Uterus (tissue), 4 donors: ENCODE measurements around the gene NDUFS7. TPM values are rescaled to one million over a fixed set of nuclear protein-coding genes. Genes with fewer than 3 reads are reported as not detected.
A peak's percentile ranks its signal among the peaks of the same experiment; 100 is the strongest.
"Not testable (repeated sequence)": the region's sequence is repeated elsewhere in the genome, so short reads cannot be mapped to it uniquely, and the experiment has no call there.

Source experiments
- DNase-seq, 2 donors: peaks; one replicate each; pipeline ENCODE4 v3.0.0-alpha.2; 2019 to 2020
- H3K27ac ChIP-seq, 2 donors: fragments of 200-600 bp; sonication (generic); 1 replicate in 1 of 2; 2 replicates in 1 of 2; pipeline ENCODE4 v1.5.1; 2016 to 2018
- H3K27me3 ChIP-seq, 2 donors: fragments of 200-600 bp; sonication (generic); one replicate each; pipeline ENCODE4 v1.5.1; 2018 to 2019; ENCODE audit warnings: control low read depth in 1 of 2
- H3K36me3 ChIP-seq, 2 donors: fragments of 200-600 bp; sonication (generic); one replicate each; pipeline ENCODE4 v1.5.1; 2019; ENCODE audit warnings: control low read depth in 1 of 2
- H3K4me1 ChIP-seq, 2 donors: fragments of 200-600 bp; sonication (generic); one replicate each; pipeline ENCODE4 v1.5.1; 2018 to 2019; ENCODE audit warnings: control low read depth in 1 of 2
- H3K4me3 ChIP-seq, 2 donors: fragments of 200-600 bp; sonication (generic); 1 replicate in 1 of 2; 2 replicates in 1 of 2; pipeline ENCODE4 v1.5.1; 2018 to 2019; ENCODE audit warnings: mild to moderate bottlenecking in 1 of 2
- H3K9me3 ChIP-seq, 2 donors: fragments of 200-600 bp; sonication (generic); one replicate each; pipeline ENCODE4 v1.5.1; 2019; ENCODE audit warnings: control low read depth in 1 of 2
- POLR2A ChIP-seq, 2 donors: fragments of 450-650 bp; IDR thresholded peaks; one replicate each; pipeline ENCODE4 v1.6.1; 2016; ENCODE audit warnings: antibody characterized with exemption in 2 of 2, mild to moderate bottlenecking in 1 of 2, moderate library complexity in 1 of 2
- intact Hi-C: fragments of 100-400 bp; cut with DNase I; formaldehyde crosslinking; loops from one replicate; pipeline ENCODE4 v1.15.1; 2023; ENCODE audit warnings: low total_unique reads
- total RNA-seq, 4 donors: library from RNA; depleted of rRNA in 3 of 4; stranded (reverse); fragments of >200 nt in 3 of 4; gene quantifications; one replicate each; pipeline versions ENCODE4 v1.1.0 to v1.2.4, GENCODE V29; 2014 to 2023
- TF ChIP-seq, protein P1 (sequence below), 4 experiments: fragments of 200-600 bp in 2 of 4; fragments of 450-650 bp in 2 of 4; sonication (generic) in 2 of 4; IDR thresholded peaks; one replicate each; pipeline ENCODE4 v1.5.1; 2016 to 2019; ENCODE audit warnings: antibody characterized with exemption in 4 of 4, mild to moderate bottlenecking in 2 of 4, moderate library complexity in 1 of 4
- donor health status: DM: yes; HTN: yes; CAD: no.

NDUFS7 gene
- total RNA-seq, 4 donors from 2014 or later, result 39.2 to 65.5 (median 42.1) TPM

DNA sequence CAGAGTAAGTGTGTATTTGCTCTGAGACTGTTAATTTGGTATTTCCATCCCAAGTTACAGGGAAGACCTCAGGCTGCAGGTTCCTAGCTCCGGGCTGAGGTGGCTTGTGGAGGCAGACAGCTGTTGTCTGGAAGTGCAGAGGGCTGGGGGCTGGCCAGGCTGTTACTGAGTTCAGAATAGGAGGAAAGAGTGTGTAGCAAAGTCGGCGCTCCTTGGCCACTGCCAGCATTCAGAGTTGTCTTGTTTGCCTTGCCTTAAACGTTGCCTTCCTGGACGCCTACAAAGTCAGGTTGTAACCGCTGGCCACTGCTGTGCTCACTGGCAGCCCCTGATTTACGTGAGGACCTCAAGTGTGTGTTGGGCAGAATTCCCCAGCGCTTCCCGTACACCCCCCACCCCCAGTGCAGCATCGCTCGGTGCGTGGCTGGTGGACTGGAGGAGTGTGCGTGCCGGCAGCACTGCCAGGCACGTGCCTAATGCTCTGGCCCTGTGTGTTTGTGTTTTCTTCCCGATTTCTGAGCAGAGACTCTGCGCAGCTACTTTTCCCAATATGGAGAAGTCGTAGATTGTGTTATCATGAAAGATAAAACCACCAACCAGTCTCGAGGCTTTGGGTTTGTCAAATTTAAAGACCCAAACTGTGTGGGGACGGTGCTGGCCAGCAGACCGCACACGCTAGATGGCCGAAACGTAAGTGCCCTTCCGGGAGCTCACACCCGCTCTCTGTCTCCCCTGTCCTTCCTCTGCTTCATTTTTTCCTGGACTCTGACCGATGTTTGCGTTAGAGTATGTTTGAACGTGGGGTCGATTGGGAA lies 34.2 kb downstream of the NDUFS7 start:
- Histone ChIP-seq H3K36me3 (no peaks in the 10 kb centered on the region), H3K27me3 (no peaks in the 10 kb centered on the region), H3K27ac (peak overlapping the region; percentile 78 to 86), H3K9me3 (no peaks in the 10 kb centered on the region), H3K4me3 (no peak overlapping the region), H3K4me1 (peaks cover 16 to 34% of the 10 kb centered on the region in 2 donors)
- TF ChIP-seq POLR2A (IDR thresholded peaks at IDR 0.05), result no peak
- TF ChIP-seq, protein P1, sequence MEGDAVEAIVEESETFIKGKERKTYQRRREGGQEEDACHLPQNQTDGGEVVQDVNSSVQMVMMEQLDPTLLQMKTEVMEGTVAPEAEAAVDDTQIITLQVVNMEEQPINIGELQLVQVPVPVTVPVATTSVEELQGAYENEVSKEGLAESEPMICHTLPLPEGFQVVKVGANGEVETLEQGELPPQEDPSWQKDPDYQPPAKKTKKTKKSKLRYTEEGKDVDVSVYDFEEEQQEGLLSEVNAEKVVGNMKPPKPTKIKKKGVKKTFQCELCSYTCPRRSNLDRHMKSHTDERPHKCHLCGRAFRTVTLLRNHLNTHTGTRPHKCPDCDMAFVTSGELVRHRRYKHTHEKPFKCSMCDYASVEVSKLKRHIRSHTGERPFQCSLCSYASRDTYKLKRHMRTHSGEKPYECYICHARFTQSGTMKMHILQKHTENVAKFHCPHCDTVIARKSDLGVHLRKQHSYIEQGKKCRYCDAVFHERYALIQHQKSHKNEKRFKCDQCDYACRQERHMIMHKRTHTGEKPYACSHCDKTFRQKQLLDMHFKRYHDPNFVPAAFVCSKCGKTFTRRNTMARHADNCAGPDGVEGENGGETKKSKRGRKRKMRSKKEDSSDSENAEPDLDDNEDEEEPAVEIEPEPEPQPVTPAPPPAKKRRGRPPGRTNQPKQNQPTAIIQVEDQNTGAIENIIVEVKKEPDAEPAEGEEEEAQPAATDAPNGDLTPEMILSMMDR (IDR thresholded peaks at IDR 0.05), result no peak
- DNase-seq, result peak in 1 of 2 donors; percentile 56
- intact Hi-C loops, result no loop called here

DNA sequence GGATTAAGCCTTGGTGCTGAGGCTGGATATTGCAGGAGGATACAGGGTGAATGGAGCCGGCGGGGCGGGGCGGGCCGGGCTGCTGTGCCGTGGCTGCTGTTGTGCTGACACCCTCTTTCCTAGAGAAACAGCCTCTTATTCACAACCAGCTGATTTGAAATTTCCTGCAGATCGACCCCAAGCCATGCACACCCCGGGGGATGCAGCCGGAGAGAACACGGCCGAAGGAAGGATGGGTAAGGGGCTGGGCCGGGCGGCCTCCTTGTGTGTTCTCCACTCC lies 34.7 kb downstream of the NDUFS7 start:
- TF ChIP-seq, protein P1 (IDR thresholded peaks at IDR 0.05), result no peak
- TF ChIP-seq POLR2A (IDR thresholded peaks at IDR 0.05), result no peak
- no peak overlapping the region for H3K4me3 ChIP-seq
- H3K9me3 ChIP-seq, result no peaks in the 10 kb centered on the region
- H3K27me3 ChIP-seq, result no peaks in the 10 kb centered on the region
- no peak for DNase-seq
- H3K4me1 ChIP-seq, result peaks cover 17 to 32% of the 10 kb centered on the region in 2 donors
- no peaks in the 10 kb centered on the region for H3K36me3 ChIP-seq
- intact Hi-C loops, result no loop called here
- H3K27ac ChIP-seq, result peak overlapping the region; percentile 78 to 86

DNA sequence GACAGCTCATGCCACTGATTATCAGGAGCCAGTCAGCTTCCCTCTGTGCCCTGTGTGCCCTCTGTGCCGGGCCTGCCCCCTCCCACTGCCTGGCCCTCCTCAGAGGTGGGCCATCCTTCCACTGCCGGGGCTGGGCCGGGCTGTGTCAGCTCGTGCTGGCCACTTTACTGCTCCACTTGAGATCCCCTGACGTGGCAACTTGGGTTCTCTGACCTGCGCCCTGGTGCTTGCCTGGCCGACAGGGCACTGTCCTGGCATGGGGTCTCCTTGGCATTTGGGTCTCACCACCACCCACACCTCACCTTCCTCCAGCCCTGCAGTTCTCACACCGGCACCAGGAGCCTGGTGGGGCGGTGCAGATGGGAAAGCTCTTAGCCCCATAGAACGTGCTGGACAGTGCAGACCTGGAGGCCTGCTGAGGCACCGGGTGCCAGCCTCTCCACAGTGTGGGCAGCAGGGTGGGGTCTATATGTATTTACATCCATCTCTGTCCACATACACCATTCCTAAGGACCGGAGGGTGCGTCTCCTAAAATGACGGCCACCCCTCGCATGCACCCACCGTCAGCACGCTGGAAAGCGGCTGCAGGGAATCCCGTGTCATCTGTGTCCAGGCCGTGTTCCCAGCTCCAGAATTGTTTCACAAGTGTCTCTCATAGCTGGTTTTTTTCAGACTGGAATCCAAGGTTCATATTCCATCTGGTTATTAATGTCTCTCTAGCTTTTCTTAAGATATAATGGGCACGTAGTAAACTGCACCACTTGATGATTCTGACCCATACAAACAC lies 35.4 kb downstream of the NDUFS7 start:
- TF ChIP-seq POLR2A (IDR thresholded peaks at IDR 0.05), result no peak
- Histone ChIP-seq H3K36me3 (no peaks in the 10 kb centered on the region), H3K27ac (peak overlapping the region in 1 of 2 donors; percentile 86), H3K4me1 (peaks cover 17 to 32% of the 10 kb centered on the region in 2 donors), H3K9me3 (no peaks in the 10 kb centered on the region), H3K27me3 (no peaks in the 10 kb centered on the region), H3K4me3 (no peak overlapping the region)
- no peak for DNase-seq
- intact Hi-C loops, result no loop called here

DNA sequence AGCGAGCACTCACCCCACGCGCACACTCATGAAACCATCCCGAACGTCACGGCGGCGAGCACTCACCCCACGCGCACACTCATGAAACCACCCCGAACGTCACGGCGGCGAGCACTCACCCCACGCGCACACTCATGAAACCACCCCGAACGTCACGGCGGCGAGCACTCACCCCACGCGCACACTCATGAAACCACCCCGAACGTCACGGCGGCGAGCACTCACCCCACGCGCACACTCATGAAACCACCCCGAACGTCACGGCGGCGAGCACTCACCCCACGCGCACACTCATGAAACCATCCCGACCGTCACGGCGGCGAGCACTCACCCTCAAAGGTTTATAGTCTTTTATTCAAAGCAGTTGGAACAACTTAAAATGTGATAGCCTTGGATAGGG lies 36.4 kb downstream of the NDUFS7 start:
- H3K36me3 ChIP-seq, H3K4me3 ChIP-seq, intact Hi-C loops, DNase-seq, H3K27ac ChIP-seq, H3K9me3 ChIP-seq, H3K27me3 ChIP-seq: not testable (repeated sequence)
- peaks cover 17 to 32% of the 10 kb centered on the region in 2 donors for H3K4me1 ChIP-seq

DNA sequence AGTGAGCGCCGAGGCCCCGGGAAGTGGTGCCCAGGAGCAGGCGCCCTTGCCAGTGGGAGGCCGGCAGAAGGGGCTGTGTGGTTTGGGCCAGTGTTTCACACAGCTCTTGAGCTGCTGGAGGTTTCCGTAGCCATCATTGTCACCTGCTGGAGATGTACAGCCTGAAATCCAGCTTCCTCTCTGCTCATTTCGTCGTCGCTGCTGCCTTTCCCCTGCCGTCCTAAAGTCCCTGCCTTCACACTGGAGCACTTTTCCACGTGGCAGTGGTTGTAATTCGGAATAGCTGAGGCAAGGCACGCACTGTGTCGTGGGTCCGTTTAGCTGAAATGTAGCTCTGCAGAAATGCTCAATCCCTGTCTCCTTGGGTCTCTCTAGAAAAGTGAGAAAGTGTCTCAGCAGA lies 36.9 kb downstream of the NDUFS7 start:
- no peak for DNase-seq
- no peaks in the 10 kb centered on the region for H3K9me3 ChIP-seq
- peaks cover 17 to 30% of the 10 kb centered on the region in 2 donors for H3K4me1 ChIP-seq
- no peaks in the 10 kb centered on the region for H3K27me3 ChIP-seq
- H3K36me3 ChIP-seq, result no peaks in the 10 kb centered on the region
- intact Hi-C loops, result no loop called here
- TF ChIP-seq, protein P1 (IDR thresholded peaks at IDR 0.05), result no peak
- no peak for TF ChIP-seq POLR2A (IDR thresholded peaks at IDR 0.05)
- H3K27ac ChIP-seq, result no peak overlapping the region
- no peak overlapping the region for H3K4me3 ChIP-seq
